ENCODE results near the gene PALLD. TPM values are rescaled to one million over a fixed set of nuclear protein-coding genes. Genes with fewer than 3 reads are reported as not detected.

The PALLD gene
- total RNA-seq, 5 donors from 2014 or later (not counting 1 experiment from before 2014, with no cell fraction given) = 0.56 to 1.9 (median 0.93) TPM

DNA sequence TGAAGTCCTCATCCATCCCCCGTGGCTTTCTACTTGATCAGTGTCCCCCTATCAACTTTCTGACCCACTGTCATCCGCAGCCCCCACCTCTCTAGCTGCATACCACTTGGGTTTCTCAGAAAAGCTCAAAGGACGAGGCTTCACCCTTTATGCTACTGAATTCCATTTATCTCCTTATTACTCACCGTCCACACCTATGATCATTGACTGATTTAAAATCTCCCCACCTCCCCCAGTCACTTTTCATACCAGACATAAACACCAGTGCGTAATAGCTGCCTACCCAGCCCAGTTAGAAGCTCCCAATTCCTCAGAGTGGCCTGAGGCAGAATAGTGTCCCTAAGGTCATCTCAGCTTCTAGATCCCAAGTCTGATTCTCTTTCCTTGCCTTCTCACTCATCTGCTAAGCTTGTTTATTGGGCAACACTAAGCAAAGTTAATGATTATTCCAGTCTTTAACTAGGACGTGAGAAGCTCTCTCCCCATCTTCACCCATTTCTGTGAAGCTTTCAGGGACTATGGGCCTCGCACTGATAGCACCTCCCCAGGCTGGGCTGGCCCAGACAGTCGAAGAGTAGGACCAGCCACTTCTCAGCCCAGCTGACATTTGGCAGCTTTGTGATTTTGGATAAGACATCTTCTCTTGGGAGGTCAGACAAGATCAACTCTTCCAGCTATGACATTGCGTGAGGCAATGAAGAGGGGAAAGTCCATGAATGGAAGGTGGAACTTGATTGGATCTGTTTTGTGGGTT is 9.4 kb upstream of the PALLD start:
- H3K27me3 ChIP-seq (replicated peaks in 1 of 2; ENCODE audit: control insufficient read depth in 2 of 2, extremely low read depth in 1 of 2, insufficient read depth in 2 of 2, low read length in 1 of 2) = no peaks in the 10 kb centered on the region
- no peak overlapping the region for H3K4me3 ChIP-seq (ENCODE audit: control insufficient read depth in 1 of 2, extremely low read depth in 1 of 2, low read length in 1 of 2)
- WGBS (ENCODE audit: insufficient coverage) = 83% methylated on average over 6 of the region's 9 CpGs
- POLR2A ChIA-PET = interaction anchor here (0.6 to 0.7 kb wide), 2 partner anchors 14 to 20 kb away, joined by 3 read pairs; no protein-coding TSS in a partner anchor
- H3K27ac ChIP-seq (ENCODE audit: low read length) = no peak overlapping the region
- Mint-ChIP-seq H3K4me1 (peaks cover 12 to 23% (median 21%) of the 10 kb centered on the region in 3 donors), H3K4me3 (no peak overlapping the region), H3K9me3 (no peaks in the 10 kb centered on the region), H3K36me3 (no peaks in the 10 kb centered on the region), H3K27ac (no peak overlapping the region), H3K27me3 (peaks cover 0 to 4% of the 10 kb centered on the region in 2 donors)
- DNase-seq = no peak
- no peaks in the 10 kb centered on the region for H3K36me3 ChIP-seq (ENCODE audit: control insufficient read depth in 2 of 2, extremely low read depth in 1 of 2, insufficient read depth in 1 of 2, low read length in 1 of 2)
- H3K9me3 ChIP-seq = no peaks in the 10 kb centered on the region
- no peak for ATAC-seq (replicated peaks in 1 of 4)
- H3K4me1 ChIP-seq (ENCODE audit: control insufficient read depth in 1 of 2, extremely low read depth in 1 of 2, insufficient read depth in 2 of 2, low read length in 2 of 2) = peaks cover 0 to 5% of the 10 kb centered on the region in 2 experiments
- CTCF ChIA-PET = interaction anchor here in 1 of 2 donors (0.5 to 0.6 kb wide), 3 partner anchors 11 to 53 kb away, joined by 3 to 7 read pairs (median 3); no protein-coding TSS in a partner anchor

GRCh38 chr4:168488869-168489274 is 8.0 kb upstream of the PALLD start:
- Histone ChIP-seq H3K27me3 (replicated peaks in 1 of 2; ENCODE audit: control insufficient read depth in 2 of 2, extremely low read depth in 1 of 2, insufficient read depth in 2 of 2, low read length in 1 of 2) (peaks cover 0 to 4% of the 10 kb centered on the region in 2 experiments), H3K4me3 (ENCODE audit: control insufficient read depth in 1 of 2, extremely low read depth in 1 of 2, low read length in 1 of 2) (no peak overlapping the region), H3K36me3 (ENCODE audit: control insufficient read depth in 2 of 2, extremely low read depth in 1 of 2, insufficient read depth in 1 of 2, low read length in 1 of 2) (no peaks in the 10 kb centered on the region), H3K27ac (ENCODE audit: low read length) (no peak overlapping the region), H3K9me3 (no peaks in the 10 kb centered on the region), H3K4me1 (ENCODE audit: control insufficient read depth in 1 of 2, extremely low read depth in 1 of 2, insufficient read depth in 2 of 2, low read length in 2 of 2) (no peaks in the 10 kb centered on the region)
- no peak overlapping the region for H3K4me3 Mint-ChIP-seq
- DNase-seq (no peak), ATAC-seq (replicated peaks in 1 of 4) (no peak)
- H3K27me3 Mint-ChIP-seq = peaks cover 5 to 12% of the 10 kb centered on the region in 2 donors
- no peaks in the 10 kb centered on the region for H3K9me3 Mint-ChIP-seq
- peaks cover 0 to 9% (median 8%) of the 10 kb centered on the region in 3 donors for H3K4me1 Mint-ChIP-seq
- 57% methylated on average over 2 of the region's 3 CpGs for WGBS (ENCODE audit: insufficient coverage)
- H3K27ac Mint-ChIP-seq = no peak overlapping the region
- ChIA-PET POLR2A (interaction anchor here in 1 of 2 donors (1.1 kb wide), 1 partner anchor 9 kb away, joined by 3 read pairs; no protein-coding TSS in a partner anchor), CTCF (no interaction called here)
- no peaks in the 10 kb centered on the region for H3K36me3 Mint-ChIP-seq

- H3K4me1 Mint-ChIP-seq = peaks cover 0 to 5% (median 3%) of the 10 kb centered on the region in 3 donors
- CTCF ChIA-PET = interaction anchor here in 1 of 2 donors (0.7 kb wide), 1 partner anchor 16 kb away, joined by 3 read pairs; no protein-coding TSS in a partner anchor
- Histone ChIP-seq H3K27ac (ENCODE audit: low read length) (no peak overlapping the region), H3K36me3 (ENCODE audit: control insufficient read depth in 2 of 2, extremely low read depth in 1 of 2, insufficient read depth in 1 of 2, low read length in 1 of 2) (no peaks in the 10 kb centered on the region), H3K4me3 (ENCODE audit: control insufficient read depth in 1 of 2, extremely low read depth in 1 of 2, low read length in 1 of 2) (no peak overlapping the region), H3K9me3 (no peaks in the 10 kb centered on the region), H3K4me1 (ENCODE audit: control insufficient read depth in 1 of 2, extremely low read depth in 1 of 2, insufficient read depth in 2 of 2, low read length in 2 of 2) (no peaks in the 10 kb centered on the region), H3K27me3 (replicated peaks in 1 of 2; ENCODE audit: control insufficient read depth in 2 of 2, extremely low read depth in 1 of 2, insufficient read depth in 2 of 2, low read length in 1 of 2) (peaks cover 0 to 4% of the 10 kb centered on the region in 2 experiments)
- no peaks in the 10 kb centered on the region for H3K36me3 Mint-ChIP-seq
- no peak for ATAC-seq (replicated peaks in 1 of 4)
- peaks cover 5 to 12% of the 10 kb centered on the region in 2 donors for H3K27me3 Mint-ChIP-seq
- H3K27ac Mint-ChIP-seq = no peak overlapping the region
- H3K4me3 Mint-ChIP-seq = no peak overlapping the region
- no CpG with 5 or more reads among the region's 1 CpG for WGBS (ENCODE audit: insufficient coverage)
- DNase-seq = no peak
- POLR2A ChIA-PET = interaction anchor here (0.6 to 1.1 kb wide), 3 partner anchors 8 to 9 kb away, joined by 3 to 15 read pairs (median 8); no protein-coding TSS in a partner anchor
- H3K9me3 Mint-ChIP-seq = no peaks in the 10 kb centered on the region
Measured at GRCh38 chr4:168489616-168490015, 7.2 kb upstream of the PALLD start.

GRCh38 chr4:168490711-168491110 is 6.1 kb upstream of the PALLD start:
- Histone ChIP-seq H3K9me3 (no peaks in the 10 kb centered on the region), H3K4me3 (ENCODE audit: control insufficient read depth in 1 of 2, extremely low read depth in 1 of 2, low read length in 1 of 2) (no peak overlapping the region), H3K36me3 (ENCODE audit: control insufficient read depth in 2 of 2, extremely low read depth in 1 of 2, insufficient read depth in 1 of 2, low read length in 1 of 2) (no peaks in the 10 kb centered on the region), H3K27ac (ENCODE audit: low read length) (no peak overlapping the region), H3K4me1 (ENCODE audit: control insufficient read depth in 1 of 2, extremely low read depth in 1 of 2, insufficient read depth in 2 of 2, low read length in 2 of 2) (no peaks in the 10 kb centered on the region), H3K27me3 (replicated peaks in 1 of 2; ENCODE audit: control insufficient read depth in 2 of 2, extremely low read depth in 1 of 2, insufficient read depth in 2 of 2, low read length in 1 of 2) (peaks cover 0 to 4% of the 10 kb centered on the region in 2 experiments)
- H3K4me3 Mint-ChIP-seq = no peak overlapping the region
- peaks cover 5 to 12% of the 10 kb centered on the region in 2 donors for H3K27me3 Mint-ChIP-seq
- H3K27ac Mint-ChIP-seq = no peak overlapping the region
- H3K36me3 Mint-ChIP-seq = no peaks in the 10 kb centered on the region
- ChIA-PET CTCF (no interaction called here), POLR2A (no interaction called here)
- WGBS (ENCODE audit: insufficient coverage) = no CpG with 5 or more reads among the region's 2 CpGs
- peaks cover 0 to 3% (median 0%) of the 10 kb centered on the region in 3 donors for H3K4me1 Mint-ChIP-seq
- no peaks in the 10 kb centered on the region for H3K9me3 Mint-ChIP-seq
- DNase-seq (no peak), ATAC-seq (replicated peaks in 1 of 4) (no peak)

DNA sequence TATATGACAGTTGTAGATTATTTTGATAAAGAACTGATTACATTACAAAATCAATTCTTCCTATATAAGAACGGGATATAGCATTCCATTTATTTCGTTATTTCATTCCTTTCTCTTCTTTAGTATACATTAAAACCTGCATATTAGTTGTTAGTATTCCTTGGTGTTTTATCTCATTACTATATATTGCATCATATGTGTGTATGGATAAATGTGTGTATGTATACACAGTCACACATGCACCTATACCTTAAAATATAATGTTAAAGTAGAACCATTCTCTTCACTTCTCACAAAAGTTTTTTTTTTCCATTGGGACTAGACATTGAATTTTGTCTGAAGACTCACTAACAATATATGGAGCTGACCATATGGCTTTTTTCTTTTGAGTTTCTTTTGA is 5.3 kb upstream of the PALLD start:
- WGBS (ENCODE audit: insufficient coverage) = no CpG with 5 or more reads among the region's 2 CpGs
- no peak overlapping the region for H3K4me3 Mint-ChIP-seq

DNA sequence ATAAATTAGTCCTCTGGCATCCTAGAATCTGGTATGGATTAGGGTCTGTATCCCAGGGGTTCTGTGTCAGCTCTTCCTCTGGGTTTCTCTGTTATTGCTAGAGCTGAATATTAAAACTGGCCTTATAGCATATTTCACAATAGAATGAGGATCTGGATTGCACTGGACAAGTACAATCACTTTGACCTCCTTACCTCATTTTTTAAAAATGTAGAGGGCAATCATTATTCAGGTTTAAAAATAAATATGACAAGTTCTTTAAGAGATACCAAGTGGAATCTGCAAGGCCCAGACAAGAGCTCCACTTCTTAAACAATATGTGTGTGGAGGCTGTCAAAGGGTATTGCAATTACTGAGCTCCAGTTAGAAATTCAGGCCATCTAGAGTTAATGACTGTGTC is 1.4 kb downstream of the PALLD start:
- H3K4me1 Mint-ChIP-seq = peaks cover 6% of the 10 kb centered on the region in 3 donors
- H3K27me3 Mint-ChIP-seq = peaks cover under 1 to 2% of the 10 kb centered on the region in 2 donors
- H3K36me3 ChIP-seq (ENCODE audit: control insufficient read depth in 2 of 2, extremely low read depth in 1 of 2, insufficient read depth in 1 of 2, low read length in 1 of 2) = no peaks in the 10 kb centered on the region
- POLR2A ChIA-PET = interaction anchor here in 1 of 2 donors (1.5 kb wide), 1 partner anchor 9 kb away, joined by 3 read pairs; no protein-coding TSS in a partner anchor
- no peak for DNase-seq
- H3K9me3 Mint-ChIP-seq = no peaks in the 10 kb centered on the region
- H3K4me1 ChIP-seq (ENCODE audit: control insufficient read depth in 1 of 2, extremely low read depth in 1 of 2, insufficient read depth in 2 of 2, low read length in 2 of 2) = peaks cover 5 to 6% of the 10 kb centered on the region in 2 experiments
- no peak overlapping the region for H3K27ac Mint-ChIP-seq
- no peak for ATAC-seq (replicated peaks in 1 of 4)
- peaks cover 0 to 4% of the 10 kb centered on the region in 2 experiments for H3K27me3 ChIP-seq (replicated peaks in 1 of 2; ENCODE audit: control insufficient read depth in 2 of 2, extremely low read depth in 1 of 2, insufficient read depth in 2 of 2, low read length in 1 of 2)
- H3K4me3 Mint-ChIP-seq = no peak overlapping the region
- no peak overlapping the region for H3K4me3 ChIP-seq (ENCODE audit: control insufficient read depth in 1 of 2, extremely low read depth in 1 of 2, low read length in 1 of 2)
- CTCF ChIA-PET = interaction anchor here in 1 of 2 donors (0.9 kb wide), 2 partner anchors 10 to 11 kb away, joined by 3 read pairs; no protein-coding TSS in a partner anchor
- H3K9me3 ChIP-seq = no peaks in the 10 kb centered on the region
- no peaks in the 10 kb centered on the region for H3K36me3 Mint-ChIP-seq
- no peak overlapping the region for H3K27ac ChIP-seq (ENCODE audit: low read length)

More for the DNA sequence above, 5.3 kb upstream of the PALLD start:
- Histone ChIP-seq H3K27ac (ENCODE audit: low read length) (no peak overlapping the region), H3K27me3 (replicated peaks in 1 of 2; ENCODE audit: control insufficient read depth in 2 of 2, extremely low read depth in 1 of 2, insufficient read depth in 2 of 2, low read length in 1 of 2) (peaks cover 0 to 4% of the 10 kb centered on the region in 2 experiments), H3K9me3 (no peaks in the 10 kb centered on the region), H3K4me1 (ENCODE audit: control insufficient read depth in 1 of 2, extremely low read depth in 1 of 2, insufficient read depth in 2 of 2, low read length in 2 of 2) (no peaks in the 10 kb centered on the region), H3K4me3 (ENCODE audit: control insufficient read depth in 1 of 2, extremely low read depth in 1 of 2, low read length in 1 of 2) (no peak overlapping the region), H3K36me3 (ENCODE audit: control insufficient read depth in 2 of 2, extremely low read depth in 1 of 2, insufficient read depth in 1 of 2, low read length in 1 of 2) (no peaks in the 10 kb centered on the region)
- peaks cover 5 to 12% of the 10 kb centered on the region in 2 donors for H3K27me3 Mint-ChIP-seq
- H3K4me1 Mint-ChIP-seq = peaks cover 0 to 3% (median 0%) of the 10 kb centered on the region in 3 donors
- ChIA-PET POLR2A (no interaction called here), CTCF (no interaction called here)
- H3K36me3 Mint-ChIP-seq = no peaks in the 10 kb centered on the region
- no peaks in the 10 kb centered on the region for H3K9me3 Mint-ChIP-seq
- no peak for ATAC-seq (replicated peaks in 1 of 4)
- H3K27ac Mint-ChIP-seq = no peak overlapping the region
- no peak for DNase-seq
